ENCODE data around the gene SATB1.
A peak's percentile ranks its signal among the peaks of the same experiment; 100 is the strongest.

SATB1 gene

DNA sequence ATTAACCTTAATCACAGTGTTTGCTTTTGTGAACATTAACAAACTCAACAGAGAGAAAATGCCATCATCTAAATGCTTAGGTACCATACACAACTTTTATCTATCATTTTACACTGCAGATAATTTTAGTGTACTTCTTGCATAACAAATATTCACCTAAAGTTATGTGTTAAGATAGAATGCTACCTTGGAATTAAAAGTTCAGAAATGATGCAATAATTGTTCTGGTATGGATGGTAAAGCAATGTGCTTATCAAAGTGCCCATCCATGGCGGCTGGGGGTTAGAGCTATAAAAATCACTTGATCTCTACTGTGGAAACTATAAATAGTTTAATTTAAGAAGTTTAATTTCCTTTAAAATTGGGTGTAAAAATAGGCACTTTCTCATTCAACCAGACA is 28.7 kb downstream of the SATB1 start:
- no peak for DNase-seq

DNA sequence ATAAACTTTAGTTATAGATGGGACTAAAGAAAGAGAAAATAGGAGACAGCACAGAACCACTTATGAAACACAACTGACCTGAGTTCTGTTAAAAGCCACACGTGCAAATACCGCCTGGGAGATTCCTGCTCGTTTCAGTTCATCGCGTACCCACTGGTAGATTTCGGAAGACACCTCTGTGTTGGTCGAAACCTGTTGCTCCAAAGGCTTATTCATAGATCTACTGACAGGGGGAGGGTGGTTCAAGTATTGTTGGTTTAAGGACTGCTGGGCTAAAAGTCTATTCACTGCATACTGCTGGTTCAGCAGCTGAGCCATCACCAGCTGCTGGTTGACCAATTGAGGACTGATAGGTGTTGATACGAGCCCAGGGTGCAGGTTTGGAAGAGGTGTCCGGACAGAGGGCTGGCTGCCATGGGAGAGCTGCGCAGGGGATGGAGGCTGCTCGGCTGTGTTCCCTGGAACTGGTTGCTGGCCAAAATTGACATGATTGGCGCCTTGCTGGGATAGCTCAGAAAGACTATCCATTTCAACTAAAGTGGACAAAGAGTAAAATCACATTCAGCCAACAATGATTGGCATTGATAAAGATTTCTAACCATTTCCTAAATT is 30.6 kb downstream of the SATB1 start:
- no peak for DNase-seq

DNA sequence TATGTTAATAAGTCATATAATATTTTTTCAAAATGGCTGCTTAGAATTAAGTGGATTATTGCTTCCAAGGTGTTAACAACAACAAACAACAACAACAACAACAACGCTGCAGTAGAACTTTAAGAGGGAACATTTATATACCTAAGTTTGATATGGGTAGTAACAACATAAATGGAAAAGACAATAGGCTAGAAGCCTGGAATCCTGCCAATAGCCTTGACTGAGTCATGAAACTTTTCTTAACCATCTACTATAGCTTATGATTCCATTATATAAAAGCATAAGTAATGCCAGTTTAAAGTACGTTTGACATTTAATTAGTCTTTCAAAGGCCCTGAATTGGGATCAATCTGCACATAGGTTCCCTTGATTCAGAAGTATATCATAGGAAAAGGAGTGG is 31.2 kb downstream of the SATB1 start:
- DNase-seq = no peak

DNA sequence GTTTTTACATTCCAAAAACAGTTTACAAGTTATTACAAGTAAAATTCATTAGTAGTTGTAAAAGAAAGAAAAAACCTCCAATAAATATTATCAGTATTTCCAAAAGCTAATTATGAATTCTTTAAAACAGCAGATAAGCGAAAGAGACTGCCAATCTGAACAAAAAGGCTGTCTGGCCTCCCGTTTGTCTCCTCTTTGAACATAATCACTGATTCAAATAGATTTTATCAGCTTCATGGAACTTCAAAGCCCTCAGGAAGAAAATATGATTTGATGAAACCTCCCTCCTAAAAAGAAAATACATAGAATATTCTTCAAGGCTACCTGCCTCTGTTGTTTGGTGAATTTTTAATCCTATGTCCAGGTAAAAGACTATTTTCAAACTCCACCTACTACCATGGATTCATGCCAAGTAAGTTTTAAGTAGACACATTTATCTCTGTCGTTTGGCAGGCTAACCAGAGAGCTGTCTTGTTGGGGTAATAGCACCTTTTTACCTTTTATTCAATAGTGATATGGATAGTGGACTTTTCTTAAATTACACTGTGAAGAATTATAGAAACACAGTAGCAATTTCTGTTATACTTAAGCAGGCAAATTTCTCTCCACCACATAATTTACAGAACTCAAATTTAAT is 35.0 kb downstream of the SATB1 start:
- no peak for DNase-seq

DNA sequence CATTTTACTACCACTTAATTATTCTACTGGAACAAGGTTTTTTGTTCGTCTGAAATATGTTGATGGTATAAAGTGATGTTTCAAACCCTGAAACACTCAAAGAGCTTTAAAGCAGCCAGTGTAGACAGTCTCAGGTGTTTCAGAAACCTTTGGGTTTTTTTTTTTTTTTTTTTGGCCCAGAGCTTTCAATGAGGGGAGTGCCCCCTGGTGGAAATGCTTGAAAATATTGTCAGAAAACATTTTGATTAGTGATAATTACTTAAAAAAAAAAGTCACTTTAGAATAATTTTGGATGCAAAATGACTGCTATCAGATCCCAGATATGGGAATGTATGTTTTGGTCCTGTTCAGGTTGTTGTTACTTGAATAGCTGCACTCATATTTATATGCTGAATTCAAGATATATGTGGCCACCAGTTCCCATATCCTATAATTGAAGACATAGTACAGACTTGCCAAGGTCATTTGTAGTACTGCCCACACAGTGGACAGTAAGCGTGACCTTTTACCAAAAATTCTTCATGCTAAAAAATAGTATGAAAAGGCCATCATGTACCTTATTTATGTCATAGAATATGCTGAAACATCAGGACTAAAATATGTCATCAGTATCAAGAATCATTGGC is 35.9 kb downstream of the SATB1 start:
- peak; percentile 57 for DNase-seq

DNA sequence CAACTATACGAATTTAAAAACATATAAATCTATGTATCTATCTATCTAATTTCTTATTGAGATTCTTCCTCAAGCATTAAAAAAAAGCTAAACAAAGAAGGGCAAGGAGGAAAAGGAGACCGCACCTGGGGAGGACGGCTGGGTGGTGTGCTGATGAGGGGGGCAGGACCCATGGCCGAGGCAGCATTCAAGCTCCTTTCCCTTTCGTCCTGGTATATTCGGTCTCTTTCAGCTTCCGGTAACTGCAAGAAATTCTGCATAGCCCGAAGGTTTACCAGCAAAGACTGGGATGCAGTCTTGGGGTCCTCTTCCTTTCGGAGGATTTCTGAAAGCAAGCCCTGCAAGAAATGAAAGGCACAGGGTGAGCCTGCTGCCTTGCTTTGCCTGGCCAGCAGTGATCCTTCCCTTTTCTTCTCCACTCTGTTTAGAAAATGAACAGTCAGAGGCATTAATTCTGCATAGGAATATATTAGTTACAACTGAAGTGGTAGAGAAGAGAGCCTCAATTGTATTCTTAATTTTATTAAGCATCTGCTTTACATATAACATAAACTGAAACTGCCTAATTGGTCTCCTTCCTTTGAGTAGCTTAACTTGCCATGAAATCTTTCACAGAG is 38.8 kb downstream of the SATB1 start:
- no peak for DNase-seq

DNA sequence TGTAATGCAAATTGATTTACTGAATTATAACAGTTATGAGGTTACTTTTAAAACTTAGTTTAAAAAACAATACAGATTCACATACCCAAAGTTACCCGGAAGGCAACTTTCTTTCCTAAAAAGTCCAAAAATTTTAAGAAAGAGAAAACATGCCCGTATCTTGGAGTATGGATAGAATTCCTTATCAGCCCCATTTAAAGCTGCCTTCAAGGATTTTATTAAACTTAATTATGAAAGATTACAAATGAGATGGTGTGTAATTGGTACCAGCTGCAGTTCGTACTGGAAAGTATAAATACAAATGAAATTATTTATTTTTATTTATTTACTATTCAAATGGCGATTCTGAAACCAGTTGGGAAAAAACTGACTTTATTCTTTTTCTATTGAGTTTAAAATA is 39.4 kb downstream of the SATB1 start:
- DNase-seq = no peak

DNA sequence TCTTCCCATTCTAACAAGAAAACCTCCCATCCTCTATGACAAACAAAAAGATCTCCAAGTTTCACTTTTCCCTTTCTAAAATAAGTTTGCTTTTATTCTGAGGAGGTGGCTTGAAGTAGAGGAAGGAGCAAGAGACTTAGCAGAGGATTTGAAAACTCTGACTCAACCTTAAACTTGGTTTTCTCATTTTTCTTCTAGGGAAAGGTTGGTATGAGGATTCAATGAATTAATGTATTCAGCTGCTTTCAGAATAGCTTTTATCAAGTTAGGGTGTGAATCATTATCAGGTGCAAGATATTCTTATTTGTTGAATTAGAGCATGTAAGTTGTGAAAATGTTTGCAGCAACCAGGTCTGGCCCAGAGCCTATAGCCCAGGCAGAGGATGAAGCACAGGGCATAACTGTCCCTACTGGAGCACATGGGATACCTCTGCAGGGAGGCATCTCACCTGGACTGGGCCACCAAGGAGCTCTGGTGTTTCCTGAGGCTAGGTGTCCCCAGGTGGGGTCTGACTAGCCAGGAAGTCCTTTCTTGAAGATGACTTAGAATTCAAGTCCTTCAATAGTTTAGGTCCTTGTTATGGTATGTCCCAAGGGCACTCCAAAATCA is 42.3 kb downstream of the SATB1 start:
- no peak for DNase-seq

DNA sequence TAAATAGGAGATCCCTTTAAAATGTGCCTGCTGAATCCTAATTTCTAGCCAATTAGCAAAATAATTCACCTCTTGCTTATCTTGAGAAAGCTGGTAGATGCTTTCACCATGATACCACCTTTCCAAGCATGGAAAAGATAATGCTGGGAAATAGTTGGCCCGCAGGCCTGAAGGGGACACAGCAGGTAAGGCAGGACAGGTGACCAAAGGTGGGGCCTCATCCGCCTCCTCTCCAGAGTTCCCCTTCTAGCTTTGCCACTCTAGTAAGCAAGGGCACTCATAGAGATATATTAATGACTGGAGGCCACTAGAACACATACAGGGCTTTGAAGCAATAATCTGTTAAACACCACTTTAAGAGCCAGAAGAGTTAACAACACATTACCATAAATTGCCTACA is 45.5 kb downstream of the SATB1 start:
- no peak for DNase-seq

DNA sequence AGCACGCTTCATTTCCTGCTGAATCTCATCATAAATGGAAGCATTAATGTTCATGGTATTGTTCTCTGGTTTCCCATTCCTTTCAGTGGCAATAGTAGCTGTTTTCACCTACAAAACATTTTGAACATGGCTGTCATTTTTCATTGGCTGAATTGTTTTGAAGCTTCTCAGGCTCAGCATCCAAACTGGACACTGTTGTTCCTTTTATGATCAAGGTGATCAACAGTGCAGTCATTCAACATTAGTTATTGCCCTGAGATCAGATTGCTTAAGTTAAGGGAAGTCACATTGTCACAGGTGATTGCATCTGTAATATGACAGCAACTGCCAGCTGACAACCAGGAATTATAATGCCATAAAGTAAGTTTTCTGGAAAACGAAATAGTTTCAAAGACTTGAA is 46.9 kb downstream of the SATB1 start:
- no peak for DNase-seq

DNA sequence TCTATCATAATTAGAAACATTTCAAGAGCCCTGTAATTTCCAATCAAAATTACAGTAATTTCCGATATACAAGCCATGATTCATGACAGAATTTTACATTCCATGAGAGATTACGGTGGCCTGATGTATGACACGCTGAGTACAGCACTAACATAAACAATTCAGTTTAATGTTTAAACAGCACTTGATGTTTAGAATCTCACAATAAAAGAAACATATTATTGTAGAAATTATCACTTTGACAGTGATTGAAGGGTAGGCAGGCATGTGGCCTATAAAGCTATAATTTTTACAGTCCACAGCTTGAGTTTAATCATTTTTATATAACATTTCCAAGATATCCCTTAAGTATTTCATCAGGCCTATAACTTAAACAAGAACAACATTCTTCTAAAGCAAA is 48.5 kb downstream of the SATB1 start:
- DNase-seq = no peak

DNA sequence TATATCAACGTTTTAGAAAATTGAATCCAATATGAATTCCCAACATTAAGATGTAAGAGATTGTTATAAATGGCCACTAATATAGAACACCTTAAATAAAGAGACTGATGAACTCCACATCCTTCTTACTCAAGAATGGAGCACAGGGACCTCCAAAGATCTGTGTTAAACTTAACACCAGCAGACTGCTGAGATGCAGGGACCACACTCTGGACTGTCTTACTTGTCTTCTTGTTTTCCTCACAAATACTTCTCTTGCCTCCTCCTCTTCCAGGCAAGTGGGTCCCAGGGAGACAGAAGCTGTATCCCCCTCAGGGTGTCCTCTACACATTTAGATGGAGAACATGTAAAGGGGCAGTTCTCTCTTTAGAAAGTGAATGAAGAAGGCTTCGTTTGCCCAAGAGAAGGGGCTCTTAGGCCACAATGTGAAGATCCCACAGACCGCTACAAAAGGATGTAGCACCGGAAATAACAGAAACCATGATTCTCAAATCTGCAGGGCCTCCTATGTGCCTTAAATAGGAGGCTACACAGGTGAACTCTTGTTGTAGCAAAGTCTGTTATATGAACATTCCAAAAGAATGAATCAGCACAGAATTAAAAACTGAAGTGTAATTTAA is 52.2 kb downstream of the SATB1 start:
- DNase-seq = peak; percentile 21

DNA sequence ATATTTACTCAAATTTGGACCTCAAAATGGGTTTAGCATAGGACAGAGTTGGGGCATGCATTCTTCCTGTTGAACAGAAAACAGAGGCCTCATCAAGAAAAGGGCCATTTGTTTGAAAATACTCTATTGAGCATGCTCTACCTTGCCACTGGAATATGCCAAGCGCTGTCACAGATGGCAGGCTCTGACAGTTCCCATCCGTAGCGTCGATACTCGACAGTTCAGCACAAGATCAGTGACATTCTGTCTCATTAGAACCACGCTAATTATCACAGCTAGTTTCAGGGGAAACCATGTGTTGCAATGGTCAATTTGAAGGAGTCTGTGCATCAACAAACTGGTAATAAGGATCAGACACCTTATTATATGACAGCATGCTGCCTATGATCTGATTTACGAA is 54.5 kb downstream of the SATB1 start:
- no peak for DNase-seq

DNA sequence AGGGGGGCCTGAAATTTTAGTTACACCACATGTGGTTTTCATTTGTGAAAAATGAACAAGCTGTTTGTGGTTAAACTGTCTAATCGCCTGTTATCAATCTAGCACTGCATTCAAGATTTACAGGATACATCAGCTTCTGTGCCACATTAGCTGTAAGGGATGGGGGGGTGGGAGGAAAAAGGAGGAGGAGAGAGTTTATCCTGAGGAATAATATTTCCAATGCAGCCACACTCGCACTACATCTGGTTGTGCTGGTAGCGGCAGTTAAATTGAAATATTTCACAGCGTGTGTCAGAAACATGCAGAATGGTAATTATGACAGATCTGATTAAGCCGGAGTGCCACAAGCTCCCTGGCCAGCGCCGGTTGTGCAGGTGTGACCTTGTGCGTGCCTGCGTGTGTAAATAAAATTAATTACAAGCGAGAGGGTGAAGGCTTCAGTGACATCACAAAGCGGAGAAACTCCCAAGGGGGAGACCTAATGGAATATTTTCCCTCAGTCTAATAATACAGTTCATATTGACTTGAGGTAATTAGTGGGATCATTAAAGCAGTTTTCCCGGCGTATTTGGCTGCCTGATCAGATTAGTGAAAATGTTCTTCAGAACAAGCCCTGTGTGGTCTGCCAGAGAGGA is 55.5 kb downstream of the SATB1 start:
- DNase-seq = no peak

DNA sequence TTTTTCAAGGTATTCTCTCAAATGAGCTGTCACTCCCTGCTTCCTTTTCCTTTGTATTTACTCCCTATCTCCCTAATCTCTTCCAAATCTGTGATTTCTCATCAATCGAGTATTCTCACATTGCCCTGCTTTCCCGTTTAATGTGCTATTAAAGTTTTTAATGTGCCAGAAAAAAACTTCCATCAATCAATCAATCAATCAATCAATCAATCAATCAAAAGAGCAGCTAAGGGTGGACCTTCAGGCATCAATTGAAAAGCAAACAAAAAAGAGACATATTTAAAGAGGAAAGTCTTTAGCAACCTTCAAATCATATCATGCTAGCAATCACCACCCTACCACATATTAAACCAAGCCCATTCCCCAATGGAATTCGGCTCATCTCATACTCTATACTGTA is 58.9 kb downstream of the SATB1 start:
- DNase-seq = no peak

DNA sequence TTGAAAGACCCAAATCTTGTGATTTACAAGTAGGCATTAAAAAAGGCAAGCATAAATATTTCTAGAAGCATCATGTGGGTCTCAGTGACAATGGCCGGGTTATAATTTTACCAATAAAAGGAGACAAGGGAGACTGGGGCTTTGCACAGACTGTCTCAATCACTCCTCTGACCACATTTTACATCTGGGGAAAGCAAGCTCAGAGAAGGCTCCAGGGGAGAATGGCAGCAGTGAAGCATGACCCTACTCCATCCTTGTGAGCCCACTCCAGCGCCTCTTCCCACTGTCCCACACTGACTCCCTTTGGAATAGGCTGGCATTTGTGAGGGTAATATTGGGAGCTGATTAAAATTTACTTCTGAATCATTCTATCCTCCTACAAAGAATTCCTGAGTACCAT is 61.8 kb downstream of the SATB1 start:
- no peak for DNase-seq

DNA sequence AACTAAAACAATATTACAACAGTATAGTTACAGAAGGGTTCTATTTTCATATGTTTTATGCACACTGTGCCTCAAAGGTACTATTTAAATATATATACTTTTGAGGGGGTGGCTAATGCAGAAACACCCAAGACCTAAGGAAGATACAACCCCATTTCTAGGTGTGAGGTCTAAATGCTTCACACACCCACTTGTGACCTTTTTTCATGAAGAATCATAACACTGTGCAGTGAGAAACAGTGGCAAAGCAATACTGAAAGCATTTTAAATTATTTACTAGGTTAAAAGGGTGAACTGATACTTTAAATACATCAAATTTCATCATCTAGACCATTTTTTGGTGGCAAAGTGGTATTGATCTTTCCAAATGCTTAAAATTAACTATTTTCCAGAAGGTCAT is 67.4 kb downstream of the SATB1 start:
- DNase-seq = no peak

DNA sequence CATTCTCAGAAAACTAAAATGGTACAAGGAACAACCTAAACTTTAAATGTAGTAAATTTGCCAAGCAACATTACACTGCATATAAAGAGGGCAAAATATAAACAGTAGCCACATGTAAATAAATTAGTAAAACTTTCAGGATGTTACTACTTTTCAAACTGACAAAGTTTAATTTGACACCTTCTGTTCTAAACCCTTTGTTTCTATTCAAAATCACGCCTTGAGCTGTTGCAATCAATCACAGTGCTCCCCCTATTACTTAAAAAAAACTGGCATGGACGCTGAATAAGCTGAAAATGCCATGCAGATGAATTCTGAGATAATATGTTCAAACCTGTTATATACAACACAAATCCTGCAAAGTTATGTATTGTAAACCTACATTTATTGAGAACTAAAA is 69.3 kb downstream of the SATB1 start:
- no peak for DNase-seq

DNA sequence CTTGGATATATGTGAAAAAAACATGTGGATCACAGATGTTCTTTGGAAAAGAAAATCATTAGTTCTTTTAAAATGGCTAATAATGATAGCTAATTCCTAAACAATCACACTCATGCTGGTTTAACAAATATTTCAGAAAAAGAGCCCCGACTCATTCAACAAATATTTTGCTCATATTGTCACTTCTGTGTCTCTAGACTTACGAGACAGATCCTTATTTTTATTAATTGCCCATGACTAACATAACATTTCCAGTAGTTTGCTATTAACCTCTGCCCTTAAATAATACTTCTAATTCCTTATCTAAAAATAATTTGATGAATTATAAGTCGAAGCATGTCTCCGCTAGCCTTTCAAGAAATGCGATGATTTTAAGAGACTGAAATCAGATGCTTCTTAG is 70.4 kb downstream of the SATB1 start:
- DNase-seq = no peak

DNA sequence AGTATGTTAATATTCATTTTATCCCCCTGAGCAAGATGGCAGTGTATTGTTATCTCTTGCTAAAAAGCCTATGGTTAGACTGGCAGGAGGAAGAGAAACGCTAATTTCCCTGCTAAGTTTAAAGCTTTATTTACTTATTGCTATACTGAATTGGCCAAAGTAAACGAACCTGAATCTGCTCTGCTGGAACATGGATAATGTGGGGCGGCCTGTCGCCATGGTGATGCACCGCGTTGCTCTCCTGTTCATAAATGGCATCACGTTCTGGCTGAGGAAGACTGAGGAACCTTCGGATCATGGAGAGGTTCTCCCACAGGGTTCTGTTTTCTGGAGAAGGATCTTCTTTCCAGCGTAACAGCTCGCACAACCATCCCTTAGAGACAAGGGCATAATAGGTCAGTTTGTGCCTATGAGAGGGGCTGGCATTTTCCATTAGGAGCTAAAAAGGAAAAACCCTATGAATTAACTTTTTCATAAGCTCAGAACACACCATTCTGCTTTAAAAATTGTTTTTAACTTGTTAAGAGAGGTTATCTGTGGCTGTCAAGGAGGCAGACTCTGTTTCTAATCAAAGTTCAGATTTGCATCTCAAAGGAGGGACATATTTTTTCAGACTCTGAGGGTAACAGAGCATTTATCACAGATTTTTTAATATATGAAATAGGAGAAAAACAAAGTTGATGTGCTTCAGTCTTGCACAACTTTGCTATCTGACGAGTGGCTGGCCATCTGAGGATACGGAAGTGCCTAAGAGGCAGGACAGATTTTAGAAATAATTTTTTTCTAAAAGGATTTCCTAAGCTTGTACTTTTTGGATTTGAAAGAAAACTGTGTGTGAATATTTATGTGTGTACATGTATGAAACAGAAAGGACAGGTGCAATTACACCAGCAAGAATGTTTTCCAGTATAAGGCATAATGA is 73.1 kb downstream of the SATB1 start:
- DNase-seq = no peak

DNA sequence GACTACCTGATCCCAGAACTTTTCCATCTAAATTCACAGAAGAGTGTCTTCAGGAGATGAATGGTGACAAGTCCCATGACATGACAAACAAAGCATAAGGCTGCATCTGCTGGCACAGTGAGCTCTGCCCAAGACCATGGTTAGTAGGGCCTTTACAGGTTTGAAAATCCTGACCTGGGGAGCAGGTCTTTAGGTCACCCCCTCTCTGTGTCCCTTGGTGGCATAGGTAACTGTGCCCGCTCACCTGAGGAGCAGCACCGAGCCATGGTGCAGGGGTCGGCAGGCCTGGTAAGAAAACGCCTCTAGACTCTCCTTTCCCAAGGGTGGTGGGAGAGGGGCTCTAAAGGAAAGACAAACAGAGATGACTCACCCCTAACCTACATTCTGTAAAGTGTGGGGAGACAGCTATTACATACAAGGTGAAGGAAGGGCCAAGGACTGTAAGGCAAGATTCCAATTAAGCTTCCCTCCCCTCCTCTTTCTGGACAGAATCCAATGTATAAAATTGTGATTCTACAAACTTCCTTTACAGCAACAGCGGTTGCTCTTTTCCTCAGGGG is 74.0 kb downstream of the SATB1 start:
- no peak for DNase-seq
